MM.1S (cell line): ENCODE measurements around the gene MEG3.

Experiments used
- DNase-seq: peaks from one replicate; pipeline ENCODE4 v3.0.0-alpha.2; 2015
- H2AFZ ChIP-seq: fragments of 300-600 bp; sonication (generic); 2 replicates; pipeline ENCODE4 v1.6.0; 2016; ENCODE audit warnings: antibody characterized with exemption, low read length
- H3F3A ChIP-seq: fragments of 300-600 bp; sonication (generic); 2 replicates; pipeline ENCODE4 v1.6.1; 2016; ENCODE audit warnings: mild to moderate bottlenecking, antibody characterized with exemption, low read length, moderate library complexity, mixed read lengths; ENCODE audit not compliant: insufficient read depth
- H3K27ac ChIP-seq: fragments of 300-600 bp; sonication (generic); 2 replicates; pipeline ENCODE4 v1.5.1; 2016; ENCODE audit warnings: mild to moderate bottlenecking, low read length
- H3K27me3 ChIP-seq: fragments of 300-600 bp; sonication (generic); replicated peaks from 2 replicates; pipeline ENCODE4 v1.6.0; 2016; ENCODE audit warnings: low read length; ENCODE audit not compliant: insufficient read depth
- H3K36me3 ChIP-seq: fragments of 300-600 bp; sonication (generic); replicated peaks from 2 replicates; pipeline ENCODE4 v1.6.1; 2016; ENCODE audit warnings: mild to moderate bottlenecking, low read length, mixed read lengths; ENCODE audit not compliant: insufficient read depth
- H3K4me1 ChIP-seq: fragments of 300-600 bp; sonication (generic); 2 replicates; pipeline ENCODE4 v1.6.1; 2016; ENCODE audit warnings: low read length, mixed read lengths
- H3K4me2 ChIP-seq: fragments of 300-600 bp; sonication (generic); 2 replicates; pipeline ENCODE4 v1.6.0; 2016; ENCODE audit warnings: low read depth, low read length
- H3K4me3 ChIP-seq: fragments of 300-600 bp; sonication (generic); 2 replicates; pipeline ENCODE4 v1.5.1; 2016; ENCODE audit warnings: low read length, mixed read lengths
- H3K79me2 ChIP-seq: fragments of 300-600 bp; sonication (generic); 2 replicates; pipeline ENCODE4 v1.6.1; 2016; ENCODE audit warnings: mixed run types, low read length, mixed read lengths
- H3K9ac ChIP-seq: fragments of 300-600 bp; sonication (generic); 2 replicates; pipeline ENCODE4 v1.6.1; 2016; ENCODE audit warnings: low read length, mixed read lengths
- H3K9me2 ChIP-seq: fragments of 300-600 bp; sonication (generic); replicated peaks from 2 replicates; pipeline ENCODE4 v1.6.1; 2016; ENCODE audit warnings: mild to moderate bottlenecking, low read length, mixed read lengths; ENCODE audit not compliant: insufficient read depth
- H3K9me3 ChIP-seq: fragments of 300-600 bp; sonication (generic); replicated peaks from 2 replicates; pipeline ENCODE4 v1.6.1; 2016; ENCODE audit warnings: mild to moderate bottlenecking, low read length, mixed read lengths; ENCODE audit not compliant: insufficient read depth
- H4K20me1 ChIP-seq: fragments of 300-600 bp; sonication (generic); 2 replicates; pipeline ENCODE4 v1.6.1; 2016; ENCODE audit warnings: mild to moderate bottlenecking, low read length, moderate library complexity, mixed read lengths; ENCODE audit not compliant: insufficient read depth
- EZH2 ChIP-seq: fragments of 300-600 bp; sonication (generic); optimal IDR thresholded peaks from 2 replicates; pipeline ENCODE3; 2017; ENCODE audit warnings: low read depth, mild to moderate bottlenecking, antibody characterized with exemption, low read length, mixed read lengths
- EZH2phosphoT487 ChIP-seq: fragments of 300-600 bp; sonication (generic); IDR thresholded peaks from 2 replicates; pipeline ENCODE4 v1.6.1; 2018; ENCODE audit warnings: antibody characterized with exemption, low read length
- TF ChIP-seq, protein P1 (sequence below): fragments of 300-600 bp; sonication (generic); IDR thresholded peaks from 2 replicates; pipeline ENCODE4 v1.5.1; 2016; ENCODE audit warnings: antibody characterized with exemption, low read length, mixed read lengths

Gene MEG3

GRCh38 chr14:100787659-100788058, 38.3 kb upstream of the MEG3 start:
- H4K20me1 ChIP-seq = no peaks in the 10 kb centered on the region
- no peak for DNase-seq
- no peaks in the 10 kb centered on the region for H3K9me3 ChIP-seq
- no peaks in the 10 kb centered on the region for H3K4me1 ChIP-seq
- no peaks in the 10 kb centered on the region for H3K9me2 ChIP-seq
- H2AFZ ChIP-seq = no peak overlapping the region
- H3K79me2 ChIP-seq = no peaks in the 10 kb centered on the region
- H3F3A ChIP-seq = no peaks in the 10 kb centered on the region
- no peaks in the 10 kb centered on the region for H3K36me3 ChIP-seq
- H3K4me2 ChIP-seq = no peak overlapping the region
- peaks cover 17% of the 10 kb centered on the region for H3K27me3 ChIP-seq
- no peak overlapping the region for H3K27ac ChIP-seq
- TF ChIP-seq EZH2 = no peak
- no peak overlapping the region for H3K9ac ChIP-seq
- no peak overlapping the region for H3K4me3 ChIP-seq

- no peaks in the 10 kb centered on the region for H3F3A ChIP-seq
- H4K20me1 ChIP-seq = no peaks in the 10 kb centered on the region
- no peak overlapping the region for H2AFZ ChIP-seq
- DNase-seq = no peak
- no peaks in the 10 kb centered on the region for H3K36me3 ChIP-seq
- no peak overlapping the region for H3K4me2 ChIP-seq
- H3K27me3 ChIP-seq = peaks cover 12% of the 10 kb centered on the region
- no peak overlapping the region for H3K4me3 ChIP-seq
- TF ChIP-seq, protein P1, sequence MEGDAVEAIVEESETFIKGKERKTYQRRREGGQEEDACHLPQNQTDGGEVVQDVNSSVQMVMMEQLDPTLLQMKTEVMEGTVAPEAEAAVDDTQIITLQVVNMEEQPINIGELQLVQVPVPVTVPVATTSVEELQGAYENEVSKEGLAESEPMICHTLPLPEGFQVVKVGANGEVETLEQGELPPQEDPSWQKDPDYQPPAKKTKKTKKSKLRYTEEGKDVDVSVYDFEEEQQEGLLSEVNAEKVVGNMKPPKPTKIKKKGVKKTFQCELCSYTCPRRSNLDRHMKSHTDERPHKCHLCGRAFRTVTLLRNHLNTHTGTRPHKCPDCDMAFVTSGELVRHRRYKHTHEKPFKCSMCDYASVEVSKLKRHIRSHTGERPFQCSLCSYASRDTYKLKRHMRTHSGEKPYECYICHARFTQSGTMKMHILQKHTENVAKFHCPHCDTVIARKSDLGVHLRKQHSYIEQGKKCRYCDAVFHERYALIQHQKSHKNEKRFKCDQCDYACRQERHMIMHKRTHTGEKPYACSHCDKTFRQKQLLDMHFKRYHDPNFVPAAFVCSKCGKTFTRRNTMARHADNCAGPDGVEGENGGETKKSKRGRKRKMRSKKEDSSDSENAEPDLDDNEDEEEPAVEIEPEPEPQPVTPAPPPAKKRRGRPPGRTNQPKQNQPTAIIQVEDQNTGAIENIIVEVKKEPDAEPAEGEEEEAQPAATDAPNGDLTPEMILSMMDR = no peak
- TF ChIP-seq EZH2 (no peak), EZH2phosphoT487 (no peak)
- no peaks in the 10 kb centered on the region for H3K9me3 ChIP-seq
- H3K79me2 ChIP-seq = no peaks in the 10 kb centered on the region
- H3K4me1 ChIP-seq = no peaks in the 10 kb centered on the region
- no peak overlapping the region for H3K9ac ChIP-seq
- no peaks in the 10 kb centered on the region for H3K9me2 ChIP-seq
- H3K27ac ChIP-seq = no peak overlapping the region
Observed at GRCh38 chr14:100788517-100788916, 37.4 kb upstream of the MEG3 start.

DNA sequence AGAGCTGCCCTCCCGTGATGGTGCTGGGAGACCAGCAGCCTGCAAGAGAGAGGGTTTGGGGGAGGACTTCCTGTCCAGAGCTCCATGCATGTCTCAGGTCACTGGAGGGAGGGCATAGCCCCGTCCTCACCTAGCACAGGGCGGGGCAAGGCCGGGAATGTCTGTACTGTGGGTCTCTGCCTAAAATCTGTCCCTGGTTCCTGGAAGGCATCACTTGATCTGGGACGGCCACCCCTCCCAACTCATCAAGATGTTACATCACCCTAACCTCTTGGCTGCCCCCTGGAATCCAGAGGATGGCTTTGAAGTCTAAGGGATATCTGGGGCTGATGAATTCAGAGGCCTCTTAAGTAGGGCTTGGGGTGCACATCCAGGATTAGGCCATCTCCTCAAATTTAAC, 37.0 kb upstream of the MEG3 start:
- Histone ChIP-seq H3K4me2 (no peak overlapping the region), H4K20me1 (no peaks in the 10 kb centered on the region), H3K9ac (no peak overlapping the region), H3K4me1 (no peaks in the 10 kb centered on the region), H3K27ac (no peak overlapping the region), H3K79me2 (no peaks in the 10 kb centered on the region), H2AFZ (no peak overlapping the region), H3K9me2 (no peaks in the 10 kb centered on the region), H3K9me3 (no peaks in the 10 kb centered on the region), H3F3A (no peaks in the 10 kb centered on the region), H3K36me3 (no peaks in the 10 kb centered on the region), H3K27me3 (peaks cover 11% of the 10 kb centered on the region), H3K4me3 (no peak overlapping the region)
- DNase-seq = no peak
- no peak for TF ChIP-seq EZH2phosphoT487
- TF ChIP-seq, protein P1 = no peak
- no peak for TF ChIP-seq EZH2

DNA sequence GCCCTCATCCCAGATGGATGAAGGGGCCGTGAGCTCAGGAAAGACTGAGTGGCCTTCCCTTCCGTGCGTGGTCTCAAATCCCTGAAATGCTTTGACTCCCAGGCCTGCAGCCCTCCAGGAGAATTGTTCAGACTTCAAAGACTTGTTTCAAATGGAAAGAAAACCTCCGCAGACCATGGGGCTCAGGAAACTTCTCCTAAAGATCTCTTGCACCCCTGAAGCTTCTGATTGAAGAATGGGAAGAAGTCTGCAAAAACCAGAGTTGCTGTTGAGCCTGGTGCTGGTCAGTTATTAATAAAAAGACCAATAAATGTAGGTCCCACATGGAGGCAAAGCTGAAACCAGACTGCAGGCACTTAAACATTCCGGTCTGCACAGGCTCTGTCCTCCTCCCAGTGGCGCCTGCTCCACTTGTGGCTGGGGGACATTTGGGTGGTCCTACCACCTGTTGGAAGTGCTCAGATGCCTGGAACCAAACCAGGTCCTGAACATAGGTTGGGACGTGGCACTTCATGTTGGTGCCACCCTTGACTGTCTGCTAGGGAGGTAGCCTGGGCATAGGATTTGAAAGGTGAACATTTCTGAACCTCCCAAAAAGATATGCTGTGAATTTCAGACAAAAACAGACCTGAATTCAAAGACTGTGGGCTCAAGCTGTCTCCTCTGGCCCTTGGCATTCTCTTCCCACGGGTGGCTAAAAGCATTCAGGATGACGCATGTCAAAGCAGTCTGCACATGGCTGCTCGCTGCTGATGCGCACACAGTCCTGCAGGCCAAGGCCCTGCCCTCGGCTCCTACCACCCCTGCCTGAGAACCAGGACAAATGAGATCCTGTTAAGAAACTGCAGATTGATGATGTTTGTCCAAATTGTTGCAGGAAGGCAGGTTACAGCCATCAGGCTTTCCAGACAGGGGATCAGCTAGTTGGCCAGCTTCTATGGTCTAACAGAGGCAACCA, 36.2 kb upstream of the MEG3 start:
- H3K9ac ChIP-seq = no peak overlapping the region
- H3K27me3 ChIP-seq = peaks cover 17% of the 10 kb centered on the region
- no peak overlapping the region for H2AFZ ChIP-seq
- no peak overlapping the region for H3K27ac ChIP-seq
- H3K36me3 ChIP-seq = no peaks in the 10 kb centered on the region
- H3K4me3 ChIP-seq = no peak overlapping the region
- TF ChIP-seq, protein P1 = no peak
- no peak for TF ChIP-seq EZH2
- H3F3A ChIP-seq = no peaks in the 10 kb centered on the region
- no peak for DNase-seq
- H3K4me2 ChIP-seq = no peak overlapping the region
- no peaks in the 10 kb centered on the region for H3K4me1 ChIP-seq
- no peaks in the 10 kb centered on the region for H3K79me2 ChIP-seq
- no peaks in the 10 kb centered on the region for H3K9me2 ChIP-seq
- no peaks in the 10 kb centered on the region for H3K9me3 ChIP-seq
- H4K20me1 ChIP-seq = no peaks in the 10 kb centered on the region
